IMR-90 (cell line): ENCODE measurements around the gene C19orf25. TPM values are rescaled to one million over a fixed set of nuclear protein-coding genes. Genes with fewer than 3 reads are reported as not detected.

Experiments used
- ATAC-seq: fragments of 200-7000 bp; cut with Tn5 transposase; 2 replicates; pipeline ENCODE4 v1.9.1; 2020; ENCODE audit warnings: low read depth, mild to moderate bottlenecking, moderate library complexity
- Bru-seq: library from RNA; stranded (reverse); fragments of 400-500 nt; gene quantifications from one replicate; lab custom pipeline; 2021; lab: Mats Ljungman, UMichigan
- BruChase-seq, 2 experiments: library from RNA; stranded (reverse); fragments of 400-500 nt; gene quantifications; one replicate each; lab custom pipeline; 2021; lab: Mats Ljungman, UMichigan
- BruUV-seq: library from RNA; stranded (reverse); fragments of 400-500 nt; replicated peaks from 2 replicates; lab custom pipeline; 2021; lab: Mats Ljungman, UMichigan
- CTCF ChIA-PET: fragments of 300-600 bp; formaldehyde crosslinking; extraction: SDS; loops from one replicate; lab custom pipeline; 2021; ENCODE audit warnings: antibody characterized with exemption; lab: Yijun Ruan, JAX
- POLR2A ChIA-PET: fragments of 300-600 bp; sonication (Branson Sonifier 250); formaldehyde crosslinking; loops from one replicate; lab custom pipeline; 2022; ENCODE audit warnings: antibody characterized with exemption; ENCODE audit not compliant: unreplicated experiment; lab: Charles Lee
- DNase-seq: peaks from one replicate; pipeline ENCODE4 v3.0.0; 2013
- H2AFZ ChIP-seq: replicated peaks from 2 replicates; pipeline ENCODE3; 2013; ENCODE audit warnings: low read length, mild to moderate bottlenecking; ENCODE audit not compliant: poor library complexity
- H2AK5ac ChIP-seq: 2 replicates; pipeline ENCODE4 v1.6.1; 2013; ENCODE audit warnings: low read depth, low read length, inconsistent platforms
- H2AK9ac ChIP-seq: replicated peaks from 2 replicates; pipeline ENCODE3; 2013; ENCODE audit warnings: mild to moderate bottlenecking, low read depth, low read length, moderate library complexity; ENCODE audit not compliant: poor library complexity
- H2BK120ac ChIP-seq: 2 replicates; pipeline ENCODE4 v1.6.1; 2013; ENCODE audit warnings: low read depth, low read length, inconsistent platforms
- H2BK15ac ChIP-seq: 3 replicates; pipeline ENCODE4 v1.6.1; 2013; ENCODE audit warnings: low read depth, low read length, inconsistent platforms
- H2BK20ac ChIP-seq: 2 replicates; pipeline ENCODE4 v1.6.1; 2013; ENCODE audit warnings: low read depth, mild to moderate bottlenecking, inconsistent platforms, low read length, moderate library complexity
- H2BK5ac ChIP-seq: 2 replicates; pipeline ENCODE4 v1.6.1; 2013; ENCODE audit warnings: mild to moderate bottlenecking, low read depth, low read length, inconsistent platforms; ENCODE audit not compliant: poor library complexity, severe bottlenecking
- H3K14ac ChIP-seq: replicated peaks from 2 replicates; pipeline ENCODE4 v1.6.1; 2013; ENCODE audit warnings: low read depth, low read length, inconsistent platforms
- H3K18ac ChIP-seq: 2 replicates; pipeline ENCODE4 v1.6.1; 2013; ENCODE audit warnings: low read depth, low read length, control low read depth
- H3K23ac ChIP-seq: 2 replicates; pipeline ENCODE4 v1.6.1; 2013; ENCODE audit warnings: low read depth, low read length, inconsistent platforms
- H3K27ac ChIP-seq: 2 replicates; pipeline ENCODE4 v1.5.1; 2013; ENCODE audit warnings: mild to moderate bottlenecking, control low read depth, low read length; ENCODE audit not compliant: insufficient read depth
- H3K27me3 ChIP-seq: 2 replicates; pipeline ENCODE4 v1.6.1; 2013; ENCODE audit warnings: low read length; ENCODE audit not compliant: control insufficient read depth, insufficient read depth
- H3K36me3 ChIP-seq: 2 replicates; pipeline ENCODE4 v1.6.1; 2013; ENCODE audit warnings: low read length, mixed read lengths; ENCODE audit not compliant: control insufficient read depth, insufficient read depth
- H3K4ac ChIP-seq: 2 replicates; pipeline ENCODE4 v1.6.1; 2013; ENCODE audit warnings: low read depth, low read length, inconsistent platforms
- H3K4me1 ChIP-seq: 2 replicates; pipeline ENCODE4 v1.6.1; 2013; ENCODE audit warnings: low read length, mixed read lengths; ENCODE audit not compliant: control insufficient read depth, insufficient read depth
- H3K4me2 ChIP-seq: 2 replicates; pipeline ENCODE4 v1.6.1; 2013; ENCODE audit warnings: low read depth, mild to moderate bottlenecking, control low read depth, low read length, moderate library complexity
- H3K4me3 ChIP-seq: 2 replicates; pipeline ENCODE4 v1.5.1; 2013; ENCODE audit warnings: low read depth, mild to moderate bottlenecking, control low read depth, low read length, moderate library complexity; ENCODE audit not compliant: insufficient read depth
- H3K56ac ChIP-seq: 2 replicates; pipeline ENCODE4 v1.6.1; 2013; ENCODE audit warnings: low read length, inconsistent platforms; ENCODE audit not compliant: insufficient read depth; ENCODE audit errors: extremely low read depth
- H3K79me1 ChIP-seq, 2 experiments: 2 replicates each; pipeline ENCODE4 v1.6.1; 2013; ENCODE audit warnings: low read length in 2 of 2, inconsistent platforms in 1 of 2, low read depth in 1 of 2
- H3K9ac ChIP-seq: 2 replicates; pipeline ENCODE4 v1.6.1; 2013; ENCODE audit warnings: low read depth, low read length, control low read depth
- H3K9me1 ChIP-seq: 2 replicates; pipeline ENCODE4 v1.6.1; 2013; ENCODE audit warnings: low read length, inconsistent platforms; ENCODE audit not compliant: insufficient read depth
- H3K9me3 ChIP-seq: 2 replicates; pipeline ENCODE4 v1.6.1; 2013; ENCODE audit warnings: low read length; ENCODE audit not compliant: control insufficient read depth, insufficient read depth
- H4K20me1 ChIP-seq: 2 replicates; pipeline ENCODE4 v1.6.1; 2013; ENCODE audit warnings: low read length, inconsistent platforms; ENCODE audit not compliant: insufficient read depth
- H4K5ac ChIP-seq: 2 replicates; pipeline ENCODE4 v1.6.1; 2013; ENCODE audit warnings: mild to moderate bottlenecking, low read depth, low read length, control low read depth
- H4K8ac ChIP-seq, 2 experiments: 2 replicates each; pipeline ENCODE4 v1.6.1; 2013; ENCODE audit warnings: low read depth in 2 of 2, low read length in 2 of 2, control low read depth in 1 of 2, inconsistent platforms in 1 of 2
- H4K91ac ChIP-seq: 2 replicates; pipeline ENCODE4 v1.6.1; 2013; ENCODE audit warnings: low read depth, low read length, inconsistent platforms; ENCODE audit not compliant: insufficient read depth
- ELK1 ChIP-seq: fragments of 150-350 bp; IDR thresholded peaks from 2 replicates; pipeline ENCODE4 v1.6.1; 2016; ENCODE audit warnings: low read depth, mild to moderate bottlenecking, low read length, moderate library complexity, borderline replicate concordance
- MAFK ChIP-seq: IDR thresholded peaks from 2 replicates; pipeline ENCODE4 v1.6.1; 2012; ENCODE audit warnings: low read depth, low read length, improper control_type of control experiment
- MAZ ChIP-seq: IDR thresholded peaks from 2 replicates; pipeline ENCODE4 v1.6.1; 2012; ENCODE audit warnings: low read depth, mild to moderate bottlenecking, low read length, improper control_type of control experiment, moderate library complexity, borderline replicate concordance
- POLR2A ChIP-seq: IDR thresholded peaks from 2 replicates; pipeline ENCODE4 v1.6.1; 2012; ENCODE audit warnings: mild to moderate bottlenecking, low read depth, low read length
- RCOR1 ChIP-seq: IDR thresholded peaks from 2 replicates; pipeline ENCODE4 v1.6.1; 2012; ENCODE audit warnings: mild to moderate bottlenecking, low read length, improper control_type of control experiment; ENCODE audit not compliant: insufficient replicate concordance
- RFX5 ChIP-seq: IDR thresholded peaks from 2 replicates; pipeline ENCODE4 v1.8.0; 2012; ENCODE audit warnings: low read depth, mild to moderate bottlenecking, low read length, moderate library complexity
- USF2 ChIP-seq: fragments of 150-350 bp; IDR thresholded peaks from 2 replicates; pipeline ENCODE4 v1.6.1; 2017; ENCODE audit warnings: mild to moderate bottlenecking, antibody characterized with exemption, low read length, low read depth
- WGBS, 2 experiments: methylation state at CpG; one replicate each; pipeline versions ENCODE4 v1.1.5 to v1.1.7; 2013; ENCODE audit warnings: missing lambda C conversion rate in 2 of 2; ENCODE audit not compliant: insufficient read length in 1 of 2; ENCODE audit errors: extremely low coverage in 2 of 2; 5-methylcytosine and 5-hydroxymethylcytosine counted together
- dilution Hi-C: fragments of 300-500 bp; cut with HindIII; formaldehyde crosslinking; loops from one replicate; pipeline ENCODE4 v1.14.3; 2018; ENCODE audit warnings: low sequenced_read_pairs; ENCODE audit not compliant: unreplicated experiment
- in situ Hi-C: fragments of 300-500 bp; cut with MboI; formaldehyde crosslinking; loops from 3 replicates; pipeline ENCODE4 v1.14.3; 2019; ENCODE audit warnings: low sequenced_read_pairs, inconsistent platforms, mixed read lengths
- intact Hi-C: fragments of 100-400 bp; cut with micrococcal nuclease; formaldehyde crosslinking; loops from 2 replicates; pipeline ENCODE4 v1.10.0; 2022
- long read RNA-seq: library from polyadenylated mRNA; unstranded; transcript quantifications from one replicate; pipeline ENCODE4 v2.0.0, GENCODE V29; 2021; ENCODE audit not compliant: unreplicated experiment
- polyA plus RNA-seq, 3 experiments: library from polyadenylated mRNA; depleted of rRNA; stranded (reverse); fragments of >200 nt; gene quantifications; 2 replicates each; pipeline ENCODE4 v1.2.3, GENCODE V29; 2012; ENCODE audit warnings: low replicate concordance in 1 of 3
- total RNA-seq: library from RNA; depleted of rRNA; stranded (reverse); fragments of >200 nt; gene quantifications from 2 replicates; pipeline ENCODE4 v1.2.3, GENCODE V29; 2012; rRNA removed

C19orf25 gene
- 10.4 and 10.6 TPM in 2 replicates for total RNA-seq
- polyA plus RNA-seq (2012; rRNA removed) = 34.9 and 40.8 TPM in 2 replicates
- 36.9 and 49.4 TPM in 2 replicates for polyA plus RNA-seq (2012; cell fraction: cytosol; rRNA removed)
- 25.0 and 47.9 TPM in 2 replicates for polyA plus RNA-seq (2012; cell fraction: nucleus; rRNA removed; ENCODE audit: low replicate concordance)
- Bru-seq, nascent RNA = percentile 58 among the genes with signal in this experiment
- BruChase-seq, experiment 1, labeled RNA remaining after a 6-hour chase = percentile 75 among the genes with signal in this experiment
- percentile 69 among the genes with signal in this experiment for BruChase-seq, experiment 2, labeled RNA remaining after a 2-hour chase
- long read RNA-seq, transcript C19orf25-203 (3 exons, 1,837 nt) = major isoform, 31 of 56 reads
- long read RNA-seq, transcript C19orf25-213 (3 exons, 1,287 nt) = minor isoform, 5 of 56 reads
- long read RNA-seq, transcript C19orf25-211 (1 exons, 2,314 nt) = minor isoform, 8 of 56 reads
- long read RNA-seq, partial matches to known transcripts = 1 of 56 reads
- long read RNA-seq, other reads (novel, unspliced or antisense) = 4 of 56 reads

- Histone ChIP-seq H4K20me1 (peaks cover 25% of the 10 kb centered on the region), H2BK5ac (peak within 1 kb of the TSS; percentile 77), H3K36me3 (peaks cover 9% of the 10 kb centered on the region), H3K9me3 (no peaks in the 10 kb centered on the region), H4K8ac (peak within 1 kb of the TSS; percentile 80 to 98), H2AK5ac (peak within 1 kb of the TSS; percentile 47), H3K4me3 (peak within 1 kb of the TSS; percentile 54), H3K18ac (peak within 1 kb of the TSS; percentile 53; the same call in 1 of the 2 replicates), H3K4me2 (peak within 1 kb of the TSS; percentile 74), H3K56ac (no peak within 1 kb of the TSS), H2BK15ac (peak within 1 kb of the TSS; percentile 85; the same call in 1 of the 3 replicates), H2BK120ac (peak within 1 kb of the TSS; percentile 85), H3K9ac (peak within 1 kb of the TSS; percentile 77), H3K79me1 (peaks cover 10 to 42% of the 10 kb centered on the region in 2 experiments), H3K14ac (peak within 1 kb of the TSS; percentile 97), H3K27ac (peak within 1 kb of the TSS; percentile 83), H4K91ac (peak within 1 kb of the TSS; percentile 92), H3K23ac (peak within 1 kb of the TSS; percentile 78), H3K4ac (peak within 1 kb of the TSS; percentile 97), H3K27me3 (no peaks in the 10 kb centered on the region), H2AK9ac (peak within 1 kb of the TSS; percentile 92), H4K5ac (peak within 1 kb of the TSS; percentile 81), H2BK20ac (peak within 1 kb of the TSS; percentile 40; the same call in 1 of the 2 replicates), H2AFZ (peak within 1 kb of the TSS; percentile 99), H3K9me1 (0 out of 2 replicates have a peak, but pooled peaks cover 3% of the 10 kb centered on the region), H3K4me1 (no peaks in the 10 kb centered on the region)
- CTCF ChIA-PET = no interaction called here
- peak; percentile 89 for DNase-seq
- WGBS, 2 experiments = 0% methylated on average over 49 of the region's 71 CpGs; no CpG with 5 or more reads in 1 of the 2 experiments
- dilution Hi-C loops (no loop called here), in situ Hi-C loops (no loop called here), intact Hi-C loops (no loop called here)
- no TSS peak for BruUV-seq
- no peak for TF ChIP-seq ELK1
- peak; percentile 38; the same call in 1 of the 2 replicates for TF ChIP-seq MAZ
- TF ChIP-seq RCOR1 = peak; percentile 100
- peak; percentile 79 for TF ChIP-seq POLR2A
- peak; percentile 96 for TF ChIP-seq USF2
- TF ChIP-seq MAFK = no peak
- TF ChIP-seq RFX5 = no peak
- ATAC-seq = peak; percentile 95
- POLR2A ChIA-PET = no interaction called here
Observed at GRCh38 chr19:1478934-1479707, at the start of gene C19orf25. C19orf25 (minus strand) TSS chr19:1479215; CDS start chr19:1478903, 312 bp downstream.
